Measurements from ENCODE around the gene HAUS1. TPM values are rescaled to one million over a fixed set of nuclear protein-coding genes. Genes with fewer than 3 reads are reported as not detected.

Gene HAUS1
- total and polyA plus RNA-seq, 2 donors (not counting 1 experiment from before 2014, with no cell fraction given): 11.9 to 30.9 TPM

DNA sequence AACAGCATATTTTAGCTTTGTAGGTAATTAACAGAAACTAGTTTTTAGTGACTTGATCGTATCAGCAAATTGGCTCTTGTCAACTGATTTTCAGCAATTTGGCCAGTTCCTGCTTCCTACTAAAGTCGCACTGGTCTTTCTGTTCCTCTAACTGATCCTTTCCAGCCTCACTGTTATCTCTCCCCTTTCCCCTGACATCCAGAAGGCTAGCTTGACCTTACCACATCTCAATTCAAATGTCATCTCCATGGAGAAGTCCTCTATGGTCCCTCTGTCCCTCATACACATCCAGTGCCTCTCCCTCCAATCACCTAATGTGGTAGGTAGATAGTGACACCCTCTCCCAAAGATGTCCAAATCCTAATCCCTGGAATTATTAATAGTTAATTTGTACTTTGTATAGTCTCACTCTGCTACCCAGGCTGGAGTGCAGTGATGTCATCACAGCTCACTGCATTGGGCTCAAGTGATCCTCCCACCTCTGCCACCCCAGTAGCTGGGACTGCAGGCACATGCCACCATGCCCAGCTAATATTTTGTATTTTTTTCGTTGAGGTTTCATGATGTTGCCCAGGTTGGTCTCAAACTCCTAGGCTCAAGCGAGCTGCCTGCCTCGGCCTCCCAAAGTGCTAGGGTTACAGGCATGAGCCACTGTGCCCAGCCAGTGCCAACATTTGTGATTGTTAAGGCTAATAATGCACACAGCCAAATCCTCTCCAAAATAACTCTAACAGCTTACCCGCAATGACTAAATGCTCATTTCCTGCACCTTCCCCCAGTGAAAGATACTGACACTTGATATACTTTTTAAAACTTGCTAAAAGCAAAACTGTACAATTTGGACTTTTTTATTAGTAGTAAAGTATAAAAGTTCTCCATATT is 49.0 kb upstream of the HAUS1 start:
- peaks cover 6% of the 10 kb centered on the region for H3K27me3 Mint-ChIP-seq
- Histone ChIP-seq H3K4me3 (ENCODE audit: control extremely low read depth in 1 of 5, extremely low read depth in 1 of 5, insufficient read depth in 1 of 5, low read depth in 2 of 5, low read length in 4 of 5) (no peak overlapping the region), H3K27me3 (replicated peaks in 1 of 4; ENCODE audit: control extremely low read depth in 1 of 4, control insufficient read depth in 3 of 4, insufficient read depth in 4 of 4, low read length in 3 of 4) (no peaks in the 10 kb centered on the region), H3K36me3 (replicated peaks in 1 of 2; ENCODE audit: control extremely low read depth in 1 of 2, control insufficient read depth in 1 of 2, extremely low read depth in 1 of 2, insufficient read depth in 2 of 2, low read length in 1 of 2) (no peaks in the 10 kb centered on the region), H3K4me2 (replicated peaks; ENCODE audit: low read depth, low read length, poor library complexity, severe bottlenecking) (no peak overlapping the region), H4K20me1 (ENCODE audit: control insufficient read depth, insufficient read depth, low read length, poor library complexity, severe bottlenecking) (no peaks in the 10 kb centered on the region), H3K27ac (ENCODE audit: low read length in 2 of 2) (no peak overlapping the region), H3K79me2 (ENCODE audit: control insufficient read depth, insufficient read depth, low read length) (no peaks in the 10 kb centered on the region), H2AFZ (ENCODE audit: insufficient read depth, low read depth, low read length, poor library complexity, severe bottlenecking) (no peak overlapping the region), H3K4me1 (ENCODE audit: control insufficient read depth in 2 of 2, insufficient read depth in 2 of 2, low read length in 2 of 2) (no peaks in the 10 kb centered on the region), H3K9me3 (ENCODE audit: control extremely low read depth in 1 of 3, control insufficient read depth in 2 of 3, insufficient read depth in 1 of 3, low read length in 2 of 3) (no peaks in the 10 kb centered on the region), H3K9ac (ENCODE audit: low read length) (no peak overlapping the region)
- 61% methylated on average over 5 of the region's 6 CpGs for WGBS (ENCODE audit: insufficient coverage)
- no peaks in the 10 kb centered on the region for H3K9me3 Mint-ChIP-seq (ENCODE audit: insufficient read depth)
- no peak overlapping the region for H3K4me3 Mint-ChIP-seq
- intact Hi-C loops (cut with micrococcal nuclease): no loop called here
- POLR2A ChIA-PET: no interaction called here
- TF ChIP-seq, protein P1, sequence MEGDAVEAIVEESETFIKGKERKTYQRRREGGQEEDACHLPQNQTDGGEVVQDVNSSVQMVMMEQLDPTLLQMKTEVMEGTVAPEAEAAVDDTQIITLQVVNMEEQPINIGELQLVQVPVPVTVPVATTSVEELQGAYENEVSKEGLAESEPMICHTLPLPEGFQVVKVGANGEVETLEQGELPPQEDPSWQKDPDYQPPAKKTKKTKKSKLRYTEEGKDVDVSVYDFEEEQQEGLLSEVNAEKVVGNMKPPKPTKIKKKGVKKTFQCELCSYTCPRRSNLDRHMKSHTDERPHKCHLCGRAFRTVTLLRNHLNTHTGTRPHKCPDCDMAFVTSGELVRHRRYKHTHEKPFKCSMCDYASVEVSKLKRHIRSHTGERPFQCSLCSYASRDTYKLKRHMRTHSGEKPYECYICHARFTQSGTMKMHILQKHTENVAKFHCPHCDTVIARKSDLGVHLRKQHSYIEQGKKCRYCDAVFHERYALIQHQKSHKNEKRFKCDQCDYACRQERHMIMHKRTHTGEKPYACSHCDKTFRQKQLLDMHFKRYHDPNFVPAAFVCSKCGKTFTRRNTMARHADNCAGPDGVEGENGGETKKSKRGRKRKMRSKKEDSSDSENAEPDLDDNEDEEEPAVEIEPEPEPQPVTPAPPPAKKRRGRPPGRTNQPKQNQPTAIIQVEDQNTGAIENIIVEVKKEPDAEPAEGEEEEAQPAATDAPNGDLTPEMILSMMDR (IDR thresholded peaks at IDR 0.05): no peak
- TF ChIP-seq EZH2 (IDR thresholded peaks at IDR 0.05; ENCODE audit: borderline replicate concordance, insufficient read depth, low read depth, low read length, poor library complexity, severe bottlenecking): no peak
- ATAC-seq (ENCODE audit: low read depth) (no peak), DNase-seq (no peak)
- CTCF ChIA-PET: interaction anchor here (0.6 to 1.6 kb wide), 2 partner anchors 18 to 47 kb away, joined by 3 to 4 read pairs; no protein-coding TSS in a partner anchor
- no peak overlapping the region for H3K27ac Mint-ChIP-seq
- no peaks in the 10 kb centered on the region for H3K4me1 Mint-ChIP-seq

DNA sequence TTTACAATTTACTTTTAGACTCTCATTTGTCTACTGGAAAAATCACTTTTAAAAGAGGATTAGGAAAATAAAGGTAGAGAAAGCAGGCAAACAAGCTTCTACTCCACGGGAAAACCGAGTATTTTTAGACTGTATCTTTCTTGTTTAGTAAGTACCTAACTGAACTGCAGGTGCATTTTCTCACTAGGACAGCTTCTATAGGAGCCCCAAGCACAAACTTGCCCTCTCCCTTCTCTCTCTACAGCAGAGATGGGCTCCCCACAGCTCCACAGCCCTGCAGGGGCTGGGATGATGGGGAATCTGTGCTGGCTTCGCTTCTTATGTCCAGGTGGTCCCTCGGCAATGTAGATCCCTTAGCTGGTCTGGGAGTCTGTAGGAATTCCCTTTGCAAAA is 48.4 kb upstream of the HAUS1 start:
- DNase-seq (no peak), ATAC-seq (ENCODE audit: low read depth) (no peak)
- no peaks in the 10 kb centered on the region for H3K79me2 ChIP-seq (ENCODE audit: control insufficient read depth, insufficient read depth, low read length)
- Mint-ChIP-seq H3K27me3 (peaks cover 6% of the 10 kb centered on the region), H3K4me3 (no peak overlapping the region), H3K4me1 (no peaks in the 10 kb centered on the region), H3K27ac (no peak overlapping the region), H3K9me3 (ENCODE audit: insufficient read depth) (no peaks in the 10 kb centered on the region)
- no peaks in the 10 kb centered on the region for H3K36me3 ChIP-seq (replicated peaks in 1 of 2; ENCODE audit: control extremely low read depth in 1 of 2, control insufficient read depth in 1 of 2, extremely low read depth in 1 of 2, insufficient read depth in 2 of 2, low read length in 1 of 2)
- ChIA-PET POLR2A (no interaction called here), CTCF (no interaction called here)
- H3K4me2 ChIP-seq (replicated peaks; ENCODE audit: low read depth, low read length, poor library complexity, severe bottlenecking): no peak overlapping the region
- no peak overlapping the region for H2AFZ ChIP-seq (ENCODE audit: insufficient read depth, low read depth, low read length, poor library complexity, severe bottlenecking)
- H3K9ac ChIP-seq (ENCODE audit: low read length): no peak overlapping the region
- H3K4me3 ChIP-seq (ENCODE audit: control extremely low read depth in 1 of 5, extremely low read depth in 1 of 5, insufficient read depth in 1 of 5, low read depth in 2 of 5, low read length in 4 of 5): no peak overlapping the region
- H3K27ac ChIP-seq (ENCODE audit: low read length in 2 of 2): no peak overlapping the region
- WGBS (ENCODE audit: insufficient coverage): 60% methylated on average over 1 of the region's 4 CpGs
- no peaks in the 10 kb centered on the region for H3K4me1 ChIP-seq (ENCODE audit: control insufficient read depth in 2 of 2, insufficient read depth in 2 of 2, low read length in 2 of 2)
- TF ChIP-seq, protein P1 (IDR thresholded peaks at IDR 0.05): no peak
- no peak for TF ChIP-seq EZH2 (IDR thresholded peaks at IDR 0.05; ENCODE audit: borderline replicate concordance, insufficient read depth, low read depth, low read length, poor library complexity, severe bottlenecking)
- H3K9me3 ChIP-seq (ENCODE audit: control extremely low read depth in 1 of 3, control insufficient read depth in 2 of 3, insufficient read depth in 1 of 3, low read length in 2 of 3): no peaks in the 10 kb centered on the region
- intact Hi-C loops (cut with micrococcal nuclease): no loop called here
- no peaks in the 10 kb centered on the region for H4K20me1 ChIP-seq (ENCODE audit: control insufficient read depth, insufficient read depth, low read length, poor library complexity, severe bottlenecking)
- H3K27me3 ChIP-seq (replicated peaks in 1 of 4; ENCODE audit: control extremely low read depth in 1 of 4, control insufficient read depth in 3 of 4, insufficient read depth in 4 of 4, low read length in 3 of 4): no peaks in the 10 kb centered on the region
